ENCODE data around the gene ADORA1. TPM values are rescaled to one million over a fixed set of nuclear protein-coding genes. Genes with fewer than 3 reads are reported as not detected.

Gene ADORA1
- total RNA-seq, 4 donors from 2014 or later = 1.3 to 5.6 TPM; not detected in 2

GRCh38 chr1:203204756-203205155 is 77.2 kb downstream of the ADORA1 start:
- in situ Hi-C loops (cut with MboI; ENCODE audit: low pct_ligation_motif_present in 1 of 4, low pct_unique_long_range_greater_than_20kb in 1 of 4, low sequenced_read_pairs in 3 of 4) (no loop called here), intact Hi-C loops (cut with DNase I; ENCODE audit: low total_unique reads) (no loop called here)
- WGBS, 2 donors (ENCODE audit: low coverage in 1 of 2) = 46% methylated on average over 2 of the region's 2 CpGs; no CpG with 5 or more reads in 1 of the 2 donors
- H3K27me3 ChIP-seq = no peaks in the 10 kb centered on the region
- no peak overlapping the region for H3K4me3 ChIP-seq
- TF ChIP-seq CTCF (IDR thresholded peaks at IDR 0.05) (no peak), POLR2A (IDR thresholded peaks at IDR 0.05) (no peak), EP300 (IDR thresholded peaks at IDR 0.05; ENCODE audit: low read depth) (no peak), POLR2AphosphoS5 (IDR thresholded peaks at IDR 0.05) (no peak)
- DNase-seq = no peak
- H3K27ac ChIP-seq = no peak overlapping the region
- no peaks in the 10 kb centered on the region for H3K36me3 ChIP-seq
- no peaks in the 10 kb centered on the region for H3K9me3 ChIP-seq
- peaks cover 0 to 6% (median 1%) of the 10 kb centered on the region in 4 donors for H3K4me1 ChIP-seq

- Histone ChIP-seq H3K36me3 (no peaks in the 10 kb centered on the region), H3K27me3 (no peaks in the 10 kb centered on the region), H3K4me3 (no peak overlapping the region), H3K27ac (no peak overlapping the region), H3K9me3 (no peaks in the 10 kb centered on the region), H3K4me1 (peaks cover 0 to 3% (median 0%) of the 10 kb centered on the region in 4 donors)
- 85 to 93% methylated on average over 3 to 5 of the region's 5 CpGs for WGBS, 2 donors (ENCODE audit: low coverage in 1 of 2)
- intact Hi-C loops (cut with DNase I; ENCODE audit: low total_unique reads) (no loop called here), in situ Hi-C loops (cut with MboI; ENCODE audit: low pct_ligation_motif_present in 1 of 4, low pct_unique_long_range_greater_than_20kb in 1 of 4, low sequenced_read_pairs in 3 of 4) (no loop called here)
- no peak for DNase-seq
- TF ChIP-seq EP300 (IDR thresholded peaks at IDR 0.05; ENCODE audit: low read depth) (no peak), POLR2AphosphoS5 (IDR thresholded peaks at IDR 0.05) (no peak), CTCF (IDR thresholded peaks at IDR 0.05) (no peak), POLR2A (IDR thresholded peaks at IDR 0.05) (no peak)
These were observed 78.7 kb downstream of the ADORA1 start for GRCh38 chr1:203206129-203206687.

GRCh38 chr1:203207751-203208150 is 80.2 kb downstream of the ADORA1 start:
- Histone ChIP-seq H3K27ac (no peak overlapping the region), H3K4me3 (no peak overlapping the region), H3K27me3 (no peaks in the 10 kb centered on the region), H3K4me1 (peaks cover 0 to 2% (median 0%) of the 10 kb centered on the region in 4 donors), H3K36me3 (no peaks in the 10 kb centered on the region), H3K9me3 (no peaks in the 10 kb centered on the region)
- no peak for TF ChIP-seq POLR2A (IDR thresholded peaks at IDR 0.05)
- no peak for TF ChIP-seq EP300 (IDR thresholded peaks at IDR 0.05; ENCODE audit: low read depth)
- no peak for TF ChIP-seq POLR2AphosphoS5 (IDR thresholded peaks at IDR 0.05)
- no peak for TF ChIP-seq CTCF (IDR thresholded peaks at IDR 0.05)
- WGBS, 2 donors (ENCODE audit: low coverage in 1 of 2) = 60 to 63% methylated on average over 1 to 2 of the region's 2 CpGs
- intact Hi-C loops (cut with DNase I; ENCODE audit: low total_unique reads) = no loop called here
- no peak for DNase-seq
- in situ Hi-C loops (cut with MboI; ENCODE audit: low pct_ligation_motif_present in 1 of 4, low pct_unique_long_range_greater_than_20kb in 1 of 4, low sequenced_read_pairs in 3 of 4) = no loop called here

- Histone ChIP-seq H3K27me3 (no peaks in the 10 kb centered on the region), H3K27ac (no peak overlapping the region), H3K36me3 (no peaks in the 10 kb centered on the region), H3K9me3 (no peaks in the 10 kb centered on the region), H3K4me1 (no peaks in the 10 kb centered on the region), H3K4me3 (no peak overlapping the region)
- 50 to 77% methylated on average over 1 of the region's 1 CpG for WGBS, 2 donors (ENCODE audit: low coverage in 1 of 2)
- intact Hi-C loops (cut with DNase I; ENCODE audit: low total_unique reads) = no loop called here
- TF ChIP-seq POLR2AphosphoS5 (IDR thresholded peaks at IDR 0.05) (no peak), EP300 (IDR thresholded peaks at IDR 0.05; ENCODE audit: low read depth) (no peak), CTCF (IDR thresholded peaks at IDR 0.05) (no peak), POLR2A (IDR thresholded peaks at IDR 0.05) (no peak)
- no peak for DNase-seq
- in situ Hi-C loops (cut with MboI; ENCODE audit: low pct_ligation_motif_present in 1 of 4, low pct_unique_long_range_greater_than_20kb in 1 of 4, low sequenced_read_pairs in 3 of 4) = no loop called here
These were observed 80.7 kb downstream of the ADORA1 start for GRCh38 chr1:203208181-203208580.

All from transverse colon (tissue), 4 donors.